ENCODE measurements around the gene PRRG2. TPM values are rescaled to one million over a fixed set of nuclear protein-coding genes. Genes with fewer than 3 reads are reported as not detected.

Gene PRRG2
- polyA plus RNA-seq, 3 donors = 0.49 TPM; not detected in 2

DNA sequence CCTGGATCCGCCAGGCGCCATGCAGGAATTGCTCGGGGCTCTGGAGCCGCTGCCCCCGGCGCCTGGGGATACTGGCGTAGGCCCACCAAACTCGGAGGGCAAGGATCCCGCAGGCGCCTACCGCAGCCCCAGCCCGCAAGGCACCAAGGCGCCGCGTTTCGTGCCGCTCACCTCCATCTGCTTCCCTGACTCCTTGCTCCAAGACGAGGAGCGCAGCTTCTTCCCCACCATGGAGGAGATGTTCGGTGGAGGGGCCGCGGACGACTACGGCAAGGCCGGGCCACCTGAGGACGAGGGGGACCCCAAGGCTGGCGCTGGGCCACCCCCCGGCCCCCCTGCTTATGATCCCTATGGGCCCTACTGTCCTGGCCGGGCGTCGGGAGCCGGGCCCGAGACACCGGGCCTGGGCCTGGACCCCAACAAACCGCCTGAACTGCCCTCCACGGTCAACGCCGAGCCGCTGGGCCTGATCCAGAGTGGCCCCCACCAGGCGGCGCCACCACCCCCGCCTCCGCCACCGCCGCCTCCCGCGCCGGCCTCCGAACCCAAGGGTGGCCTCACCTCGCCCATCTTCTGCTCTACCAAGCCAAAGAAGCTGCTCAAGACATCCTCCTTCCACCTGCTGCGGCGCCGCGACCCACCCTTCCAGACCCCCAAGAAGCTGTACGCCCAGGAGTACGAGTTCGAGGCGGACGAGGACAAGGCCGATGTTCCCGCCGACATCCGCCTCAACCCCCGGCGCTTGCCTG is 16.0 kb downstream of the PRRG2 start:
- DNase-seq = no peak
- peaks cover 20% of the 10 kb centered on the region for H3K4me1 Mint-ChIP-seq
- WGBS (ENCODE audit: insufficient coverage) = 97% methylated on average over 56 of the region's 65 CpGs

DNA sequence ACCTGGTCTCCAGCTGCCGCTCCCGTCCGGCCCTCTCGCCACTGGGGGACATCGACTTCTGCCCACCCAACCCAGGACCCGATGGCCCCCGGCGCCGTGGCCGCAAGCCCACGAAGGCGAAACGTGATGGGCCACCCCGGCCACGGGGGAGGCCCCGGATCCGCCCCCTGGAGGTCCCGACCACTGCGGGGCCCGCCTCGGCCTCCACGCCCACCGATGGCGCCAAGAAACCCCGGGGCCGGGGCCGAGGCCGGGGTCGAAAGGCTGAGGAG is 16.5 kb downstream of the PRRG2 start:
- no peak overlapping the region for H3K4me3 Mint-ChIP-seq
- no peaks in the 10 kb centered on the region for H3K9me3 ChIP-seq (replicated peaks in 1 of 2; ENCODE audit: control insufficient read depth in 1 of 2, insufficient read depth in 1 of 2, low read length in 2 of 2)
- H3K9me3 Mint-ChIP-seq = no peaks in the 10 kb centered on the region
- peaks cover 0 to 3% (median 2%) of the 10 kb centered on the region in 3 donors for H3K27me3 Mint-ChIP-seq (ENCODE audit: low read depth in 3 of 3)
- H3K27ac Mint-ChIP-seq = no peak overlapping the region
- no peak for DNase-seq
- no peak overlapping the region for H2AFZ ChIP-seq (ENCODE audit: insufficient read depth, low read depth, low read length, poor library complexity, severe bottlenecking)
- no peak overlapping the region for H3K4me2 ChIP-seq (replicated peaks; ENCODE audit: extremely low read depth, low read length, poor library complexity, severe bottlenecking)
- peaks cover 67 to 75% of the 10 kb centered on the region in 2 donors for H3K36me3 ChIP-seq (replicated peaks in 1 of 2; ENCODE audit: control insufficient read depth in 1 of 2, insufficient read depth in 2 of 2, low read length in 2 of 2)
- no peak overlapping the region for H3K27ac ChIP-seq (ENCODE audit: low read depth in 1 of 2, low read length in 2 of 2)
- no peak overlapping the region for H3K4me3 ChIP-seq (replicated peaks in 1 of 3; ENCODE audit: low read depth in 2 of 3, low read length in 3 of 3)
- peaks cover 15% of the 10 kb centered on the region for H3K4me1 Mint-ChIP-seq
- TF ChIP-seq, protein P1, sequence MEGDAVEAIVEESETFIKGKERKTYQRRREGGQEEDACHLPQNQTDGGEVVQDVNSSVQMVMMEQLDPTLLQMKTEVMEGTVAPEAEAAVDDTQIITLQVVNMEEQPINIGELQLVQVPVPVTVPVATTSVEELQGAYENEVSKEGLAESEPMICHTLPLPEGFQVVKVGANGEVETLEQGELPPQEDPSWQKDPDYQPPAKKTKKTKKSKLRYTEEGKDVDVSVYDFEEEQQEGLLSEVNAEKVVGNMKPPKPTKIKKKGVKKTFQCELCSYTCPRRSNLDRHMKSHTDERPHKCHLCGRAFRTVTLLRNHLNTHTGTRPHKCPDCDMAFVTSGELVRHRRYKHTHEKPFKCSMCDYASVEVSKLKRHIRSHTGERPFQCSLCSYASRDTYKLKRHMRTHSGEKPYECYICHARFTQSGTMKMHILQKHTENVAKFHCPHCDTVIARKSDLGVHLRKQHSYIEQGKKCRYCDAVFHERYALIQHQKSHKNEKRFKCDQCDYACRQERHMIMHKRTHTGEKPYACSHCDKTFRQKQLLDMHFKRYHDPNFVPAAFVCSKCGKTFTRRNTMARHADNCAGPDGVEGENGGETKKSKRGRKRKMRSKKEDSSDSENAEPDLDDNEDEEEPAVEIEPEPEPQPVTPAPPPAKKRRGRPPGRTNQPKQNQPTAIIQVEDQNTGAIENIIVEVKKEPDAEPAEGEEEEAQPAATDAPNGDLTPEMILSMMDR (IDR thresholded peaks at IDR 0.05) = no peak
- peaks cover 43 to 71% of the 10 kb centered on the region in 2 donors for H3K36me3 Mint-ChIP-seq
- WGBS (ENCODE audit: insufficient coverage) = 97% methylated on average over 29 of the region's 29 CpGs
- H3K4me1 ChIP-seq (ENCODE audit: control insufficient read depth in 1 of 2, insufficient read depth in 2 of 2, low read length in 2 of 2) = peaks cover 14 to 15% of the 10 kb centered on the region in 2 donors
- intact Hi-C loops (cut with micrococcal nuclease) = no loop called here
- no peaks in the 10 kb centered on the region for H3K27me3 ChIP-seq (ENCODE audit: control insufficient read depth in 2 of 2, insufficient read depth in 2 of 2, low read length in 2 of 2)
- peaks cover 83% of the 10 kb centered on the region for H4K20me1 ChIP-seq (ENCODE audit: insufficient read depth, low read length)
- no peak overlapping the region for H3K9ac ChIP-seq (ENCODE audit: insufficient read depth, low read length, poor library complexity, severe bottlenecking)
- peaks cover 66% of the 10 kb centered on the region for H3K79me2 ChIP-seq (ENCODE audit: insufficient read depth, low read length)

More for the DNA sequence above, 16.0 kb downstream of the PRRG2 start:
- H2AFZ ChIP-seq (ENCODE audit: insufficient read depth, low read depth, low read length, poor library complexity, severe bottlenecking) = no peak overlapping the region
- no peak overlapping the region for H3K9ac ChIP-seq (ENCODE audit: insufficient read depth, low read length, poor library complexity, severe bottlenecking)
- TF ChIP-seq, protein P1 (IDR thresholded peaks at IDR 0.05) = no peak
- H3K4me2 ChIP-seq (replicated peaks; ENCODE audit: extremely low read depth, low read length, poor library complexity, severe bottlenecking) = no peak overlapping the region
- no peaks in the 10 kb centered on the region for H3K9me3 Mint-ChIP-seq
- no peaks in the 10 kb centered on the region for H3K27me3 ChIP-seq (ENCODE audit: control insufficient read depth in 2 of 2, insufficient read depth in 2 of 2, low read length in 2 of 2)
- H3K9me3 ChIP-seq (replicated peaks in 1 of 2; ENCODE audit: control insufficient read depth in 1 of 2, insufficient read depth in 1 of 2, low read length in 2 of 2) = no peaks in the 10 kb centered on the region
- no peak overlapping the region for H3K4me3 Mint-ChIP-seq
- no peak overlapping the region for H3K4me3 ChIP-seq (replicated peaks in 1 of 3; ENCODE audit: low read depth in 2 of 3, low read length in 3 of 3)
- peaks cover 66% of the 10 kb centered on the region for H3K79me2 ChIP-seq (ENCODE audit: insufficient read depth, low read length)
- intact Hi-C loops (cut with micrococcal nuclease) = no loop called here
- peaks cover 64 to 69% of the 10 kb centered on the region in 2 donors for H3K36me3 ChIP-seq (replicated peaks in 1 of 2; ENCODE audit: control insufficient read depth in 1 of 2, insufficient read depth in 2 of 2, low read length in 2 of 2)
- peaks cover 0 to 5% (median 2%) of the 10 kb centered on the region in 3 donors for H3K27me3 Mint-ChIP-seq (ENCODE audit: low read depth in 3 of 3)
- peaks cover 83% of the 10 kb centered on the region for H4K20me1 ChIP-seq (ENCODE audit: insufficient read depth, low read length)
- H3K4me1 ChIP-seq (ENCODE audit: control insufficient read depth in 1 of 2, insufficient read depth in 2 of 2, low read length in 2 of 2) = peaks cover 20% of the 10 kb centered on the region in 2 donors
- H3K27ac ChIP-seq (ENCODE audit: low read depth in 1 of 2, low read length in 2 of 2) = no peak overlapping the region
- H3K36me3 Mint-ChIP-seq = peaks cover 43 to 66% of the 10 kb centered on the region in 2 donors
- no peak overlapping the region for H3K27ac Mint-ChIP-seq
